ENCODE results near the gene CCDC38.

CCDC38 gene

DNA sequence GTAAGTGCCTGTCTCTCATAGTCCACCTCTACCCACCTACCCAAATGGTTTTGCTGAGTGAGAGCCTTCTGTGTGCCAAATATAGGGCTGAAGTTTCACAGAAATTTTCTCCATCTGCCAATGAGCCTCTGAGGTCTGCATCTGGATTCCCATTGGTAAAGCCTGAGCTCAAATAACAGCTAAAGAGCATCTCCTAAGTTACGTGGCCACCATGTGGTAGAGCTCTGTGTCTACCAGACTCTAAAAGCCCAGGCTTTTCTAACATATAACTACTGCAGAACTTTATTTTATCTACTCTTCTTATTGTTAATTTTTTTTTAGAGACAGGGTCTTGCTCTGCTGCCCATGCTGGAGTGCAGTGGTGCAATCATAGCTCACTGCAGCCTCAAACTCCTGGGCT is 16.7 kb upstream of the CCDC38 start:
- no peak for DNase-seq

DNA sequence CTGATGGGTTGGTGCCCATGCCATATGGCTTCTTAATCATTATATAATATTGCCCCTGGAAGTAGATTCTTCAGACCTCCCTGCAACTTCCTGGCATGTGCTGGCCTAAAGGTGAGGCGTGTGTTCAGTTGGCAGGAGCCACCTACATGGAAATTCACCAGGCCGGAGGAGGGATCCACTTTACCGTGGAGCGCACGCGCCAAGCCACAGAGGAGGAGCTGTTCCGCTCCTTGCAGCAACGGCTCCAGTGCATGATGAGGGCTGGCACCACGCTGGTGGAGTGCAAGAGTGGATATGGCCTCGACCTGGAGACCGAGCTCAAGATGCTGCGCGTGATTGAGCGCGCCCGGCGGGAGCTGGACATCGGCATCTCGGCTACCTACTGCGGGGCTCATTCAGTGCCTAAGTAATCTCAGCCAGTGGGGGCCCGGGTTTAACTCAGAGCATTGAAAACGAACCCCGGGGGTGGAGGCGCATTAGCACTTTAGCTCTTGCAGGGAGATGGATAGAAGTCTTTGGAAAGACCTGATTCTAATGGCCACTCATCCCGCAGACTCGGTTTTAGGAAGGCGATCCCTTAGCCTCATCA is 14.2 kb upstream of the CCDC38 start:
- DNase-seq = no peak

DNA sequence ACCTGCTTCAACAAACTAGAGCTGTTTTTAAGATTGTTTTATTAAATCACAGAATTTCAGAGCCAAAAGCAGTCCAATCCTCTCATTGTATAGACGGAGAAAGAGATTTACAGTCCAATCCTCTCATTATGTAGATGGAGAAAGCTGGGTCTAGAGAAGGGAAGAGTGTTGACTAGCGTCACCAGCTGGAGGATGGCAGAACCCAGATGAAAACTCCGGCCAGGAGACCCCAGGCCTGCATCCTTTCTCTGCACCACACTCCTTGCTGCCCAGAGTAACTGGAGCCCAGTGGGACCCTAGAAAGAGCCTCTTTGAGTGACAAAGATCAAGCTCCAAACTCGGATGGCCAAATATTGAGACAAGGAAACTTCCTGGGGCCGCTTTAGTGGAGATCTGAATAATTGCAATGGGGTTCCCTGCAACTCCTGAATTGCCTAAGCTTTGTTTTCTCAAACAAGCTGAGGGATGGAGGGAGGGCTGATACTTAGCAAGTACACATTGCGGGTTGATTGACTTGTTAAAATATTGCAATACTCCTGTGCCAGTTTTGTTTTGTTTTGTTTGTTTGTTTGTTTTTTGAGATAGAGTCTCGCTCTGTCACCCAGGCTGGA is 13.2 kb upstream of the CCDC38 start:
- DNase-seq = no peak

DNA sequence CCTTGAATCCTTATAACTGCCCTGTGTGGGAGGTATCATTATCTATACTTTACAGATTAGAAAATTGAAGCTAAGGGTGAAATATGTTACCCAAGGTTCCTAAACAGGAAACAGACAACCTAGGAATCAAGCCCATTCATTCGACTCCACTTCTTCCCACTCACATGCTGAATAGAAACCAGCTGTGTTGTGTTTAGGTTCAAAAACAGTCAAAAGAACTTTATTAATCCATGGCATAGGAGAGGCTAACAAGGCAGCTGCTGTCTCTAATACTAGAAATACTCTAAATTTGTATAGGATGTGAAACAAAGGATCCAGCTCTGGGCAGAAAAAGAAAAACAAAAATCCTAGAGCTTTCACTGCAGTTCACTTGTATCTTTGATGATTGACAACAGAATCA is 10.6 kb upstream of the CCDC38 start:
- DNase-seq = no peak

DNA sequence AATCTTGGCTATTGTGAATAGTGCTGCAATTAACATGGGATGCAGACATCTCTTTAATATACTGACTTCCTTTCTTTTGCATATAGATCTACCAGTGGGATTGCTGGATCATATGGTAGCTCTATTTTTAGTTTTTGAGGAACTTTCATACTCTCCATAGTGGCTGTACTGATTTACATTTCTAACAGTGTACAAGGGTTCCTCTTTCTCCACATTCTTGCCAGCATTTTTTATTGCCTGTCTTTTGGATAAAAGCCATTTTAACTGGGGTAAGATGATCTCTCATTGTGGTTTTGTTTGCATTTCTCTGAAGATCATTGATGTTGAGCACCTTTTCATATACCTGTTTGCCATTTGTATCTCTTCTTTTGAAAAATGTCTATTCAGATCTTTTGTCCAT is 9.1 kb upstream of the CCDC38 start:
- DNase-seq = no peak

DNA sequence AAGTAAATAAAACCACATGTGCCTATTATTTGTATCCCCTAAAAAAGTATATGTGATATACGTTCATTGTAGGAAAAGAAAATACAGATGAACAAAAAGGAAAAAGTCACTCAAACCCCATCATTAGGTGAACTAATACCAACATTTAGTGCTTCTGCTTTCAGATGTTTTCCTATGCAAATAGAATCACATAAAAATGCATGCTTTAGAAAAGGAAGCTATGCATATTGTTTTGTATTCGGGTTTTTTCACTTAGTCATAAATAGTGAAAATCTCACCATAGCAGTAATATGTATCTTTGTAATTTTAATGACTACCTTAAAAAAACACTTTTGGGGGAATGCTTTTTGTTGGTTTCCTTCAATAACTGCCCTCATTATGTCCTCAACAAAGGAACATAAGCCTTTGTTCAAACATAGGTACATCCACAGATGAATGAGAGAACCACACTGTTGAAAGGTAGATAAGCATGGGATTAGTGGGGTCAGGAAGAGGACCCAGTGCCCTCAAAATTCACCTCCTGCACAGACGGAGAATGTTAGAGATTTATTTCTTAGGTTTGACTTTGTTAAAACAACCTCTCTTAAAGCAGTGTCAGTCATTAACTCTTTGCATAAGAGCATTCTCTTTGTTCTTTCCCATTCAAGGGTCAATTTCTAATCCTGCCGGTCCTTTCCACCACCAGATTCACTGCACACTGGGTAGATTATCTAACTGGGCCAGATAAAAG is 7.2 kb upstream of the CCDC38 start:
- no peak for DNase-seq

DNA sequence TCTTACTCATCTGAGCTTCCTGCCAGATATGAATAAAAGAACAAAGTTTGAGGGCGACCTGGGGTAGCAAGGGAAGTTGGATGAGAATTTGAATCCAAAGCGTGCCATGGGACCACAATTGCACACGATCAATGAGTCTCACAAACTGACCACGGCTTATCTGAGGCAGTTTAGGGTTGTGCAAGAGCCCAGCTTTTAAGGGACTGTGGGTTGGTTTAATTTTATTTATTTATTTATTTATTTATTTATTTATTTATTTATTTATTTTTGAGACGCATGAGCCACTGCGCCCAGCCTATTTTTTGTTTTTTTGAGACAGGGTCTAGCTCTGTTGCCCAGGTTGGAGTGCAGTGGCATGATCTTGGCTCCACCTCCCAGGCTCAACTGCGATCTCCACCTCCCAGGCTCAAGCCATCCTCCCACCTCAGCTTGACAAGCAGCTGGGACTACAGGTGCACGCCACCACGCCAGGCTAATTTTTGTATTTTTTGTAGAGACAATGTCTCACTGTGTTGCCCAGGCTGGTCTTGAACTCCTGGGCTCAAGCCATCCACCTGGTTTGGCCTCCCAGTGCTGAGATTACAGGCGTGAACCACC is 1.8 kb upstream of the CCDC38 start:
- no peak for DNase-seq

DNA sequence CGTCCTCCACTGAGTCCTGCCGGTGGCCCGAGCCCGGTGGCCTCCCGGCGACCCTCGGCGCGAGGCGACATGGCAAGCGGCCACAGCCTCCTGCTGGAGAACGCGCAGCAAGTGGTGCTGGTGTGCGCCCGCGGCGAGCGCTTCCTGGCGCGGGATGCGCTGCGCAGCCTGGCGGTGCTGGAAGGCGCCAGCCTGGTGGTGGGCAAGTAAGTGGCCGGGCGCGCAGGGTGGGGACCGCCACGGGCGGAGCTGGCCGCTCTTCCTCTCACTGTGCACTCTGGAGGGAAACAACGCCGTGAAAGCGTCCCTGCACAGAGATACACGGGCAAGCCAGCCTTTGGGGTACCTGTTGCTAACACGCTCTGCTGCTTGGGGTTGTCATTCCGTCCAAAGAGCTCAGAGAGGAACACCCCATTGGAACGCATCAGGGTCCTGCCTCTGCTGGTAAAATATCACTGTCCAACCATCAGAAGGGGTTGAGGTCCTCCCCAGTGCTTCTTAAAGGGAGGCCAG is 972 bp upstream of the CCDC38 start, which contains the start of gene AMDHD1:
Gene AMDHD1 (plus strand): TSS at position 2 of the 513 bp plus-strand sequence. CDS start 68 bp downstream, at position 70.
- peak; percentile 48 to 60 for DNase-seq

DNA sequence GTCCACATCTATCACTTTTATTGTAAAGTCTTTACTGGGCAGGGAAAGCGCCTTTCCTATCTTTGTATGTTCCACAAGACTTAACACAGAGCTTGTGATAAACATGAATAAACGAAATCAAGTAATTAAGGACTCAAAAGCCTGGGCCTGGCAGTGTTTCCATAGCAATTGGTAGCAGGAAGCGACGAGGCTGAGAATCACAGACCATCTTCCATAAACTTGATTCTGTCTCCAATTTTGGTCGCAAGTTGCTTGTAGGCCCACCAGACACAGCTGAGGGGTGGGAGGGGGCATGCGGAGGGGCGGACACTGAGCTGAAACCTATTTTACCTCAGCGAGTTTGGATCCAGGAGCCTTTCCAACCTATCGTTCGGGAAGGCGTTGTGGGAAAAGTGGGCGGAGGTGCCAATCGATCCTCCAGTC is 302 bp downstream of the CCDC38 start:
- DNase-seq = peak in 1 of 2 donors; percentile 6

DNA sequence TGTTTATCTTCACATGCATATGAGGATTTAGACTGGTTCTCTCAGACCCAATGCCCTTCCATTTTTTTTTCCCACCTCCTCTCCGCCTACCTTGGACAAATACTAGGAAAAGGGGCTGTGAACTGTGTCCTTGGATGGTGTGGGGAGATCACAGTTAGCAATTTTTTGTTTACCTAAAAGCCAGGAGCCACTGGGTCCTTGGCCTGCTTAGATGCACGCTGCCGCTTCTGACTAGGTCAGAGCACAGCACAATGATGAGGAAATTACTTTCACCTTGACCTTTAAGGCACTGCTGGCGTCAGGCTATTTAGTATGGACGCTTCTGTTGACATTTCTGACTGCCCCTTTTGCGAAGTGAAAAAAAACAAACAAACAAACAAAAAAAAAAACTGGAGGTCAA is 1.9 kb downstream of the CCDC38 start:
- DNase-seq = no peak

DNA sequence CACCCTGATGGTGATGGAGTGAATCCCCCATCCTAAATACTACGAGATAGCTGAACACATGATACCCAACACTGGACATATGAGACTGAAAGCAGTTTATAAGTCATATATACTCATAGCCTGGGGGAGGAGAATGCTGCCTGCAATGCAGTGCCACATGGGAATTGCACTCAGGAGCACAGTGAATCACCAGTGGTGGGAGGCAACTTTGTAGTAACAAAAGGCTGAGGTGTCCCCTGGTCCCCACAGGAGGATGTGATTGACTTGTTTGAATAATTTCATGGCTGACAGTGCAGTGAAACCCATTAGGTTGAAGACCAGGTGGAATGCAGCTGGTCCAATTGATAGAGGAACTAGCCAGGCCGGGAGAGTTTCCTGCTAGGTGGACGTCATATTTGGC is 20.2 kb downstream of the CCDC38 start:
- no peak for DNase-seq

DNA sequence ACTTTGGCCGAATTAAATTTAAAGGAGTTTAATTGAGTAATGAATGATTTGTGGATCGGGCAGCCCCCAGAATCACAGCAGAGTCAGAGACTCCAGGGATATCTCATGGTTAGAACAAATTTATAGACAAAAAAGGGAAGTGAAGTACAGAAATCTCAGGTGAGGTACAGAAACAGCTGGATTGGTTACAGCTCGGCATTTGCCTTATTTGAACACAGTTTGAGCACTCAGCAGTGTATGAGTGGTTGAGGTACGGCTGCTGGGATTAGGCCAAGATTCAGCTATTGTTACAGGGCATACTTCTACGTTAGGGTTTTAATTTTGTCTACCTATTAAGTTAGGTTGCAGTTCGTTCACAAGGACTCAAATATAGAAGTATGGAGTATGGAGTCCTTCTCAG is 23.3 kb downstream of the CCDC38 start:
- no peak for DNase-seq

DNA sequence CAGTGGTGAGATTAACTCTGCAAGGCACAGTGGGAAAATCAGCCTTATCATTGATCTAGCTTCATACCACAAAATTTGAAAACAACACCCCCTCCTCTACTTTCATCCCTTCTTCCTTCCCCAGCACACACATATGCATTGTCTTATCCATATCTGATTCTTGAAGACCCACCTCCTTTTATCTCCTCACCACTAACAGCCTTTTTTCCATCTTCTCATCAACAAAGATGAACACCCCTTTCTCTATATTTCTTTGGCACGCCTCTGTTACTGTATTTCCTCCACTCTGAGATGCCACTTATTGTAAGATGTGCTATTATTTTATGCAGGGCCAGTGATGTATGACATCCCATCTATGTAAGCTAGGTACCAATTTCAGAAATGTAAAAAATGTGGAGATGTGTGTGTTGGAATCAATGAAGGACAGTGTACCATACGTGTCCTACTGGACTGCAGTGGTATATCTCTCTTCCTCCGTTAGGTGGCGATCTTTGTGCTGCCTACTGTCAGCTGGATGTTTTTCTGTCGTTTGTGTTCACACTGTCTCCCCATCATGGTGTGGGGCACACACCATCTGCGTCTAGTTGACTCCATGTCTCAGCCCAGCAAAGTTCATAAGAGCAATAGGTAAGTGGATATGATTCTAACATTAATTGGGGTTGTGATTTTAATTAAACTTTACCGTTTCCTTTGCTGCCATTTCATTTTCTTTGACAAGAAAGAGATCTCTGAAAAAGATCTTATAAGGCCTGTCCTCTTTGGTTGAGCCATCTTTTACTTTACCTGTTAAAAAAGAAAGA is 24.0 kb downstream of the CCDC38 start:
- peak; percentile 19 to 24 for DNase-seq

DNA sequence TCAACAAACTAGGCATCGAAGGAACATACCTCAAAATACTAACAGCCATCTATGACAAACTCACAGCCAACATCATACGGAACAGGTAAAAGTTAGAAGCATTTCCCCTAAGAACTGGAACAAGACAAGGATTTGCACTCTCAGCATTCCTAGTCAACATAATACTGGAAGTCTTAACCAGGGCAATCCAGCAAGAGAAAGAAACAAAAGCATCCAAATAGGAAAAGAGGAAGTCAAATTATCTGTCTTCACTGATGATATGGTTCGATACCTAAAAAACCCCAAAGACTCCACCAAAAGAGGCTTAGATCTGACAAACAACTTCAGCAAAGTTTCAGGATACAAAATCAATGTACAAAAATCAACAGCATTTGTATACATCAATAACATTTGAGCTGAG is 32.5 kb downstream of the CCDC38 start:
- DNase-seq = no peak

DNA sequence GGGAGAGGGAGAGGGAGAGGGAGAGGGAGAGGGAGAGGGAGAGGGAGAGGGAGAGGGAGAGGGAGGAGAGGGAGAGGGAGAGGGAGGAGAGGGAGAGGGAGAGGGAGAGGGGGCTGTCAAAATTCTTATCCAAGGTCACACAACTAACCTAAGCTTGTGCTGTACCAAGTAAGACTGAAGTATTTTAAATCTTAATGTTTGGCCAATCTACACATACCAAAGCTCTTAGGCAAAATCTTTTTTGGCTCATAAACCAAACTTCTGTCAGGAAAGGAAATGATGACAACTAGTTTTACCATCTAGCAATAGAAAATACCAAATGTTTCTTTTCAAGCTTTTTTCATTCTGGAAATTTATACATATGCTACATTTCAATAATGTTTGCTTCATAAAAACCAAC is 33.8 kb downstream of the CCDC38 start:
- no peak for DNase-seq

DNA sequence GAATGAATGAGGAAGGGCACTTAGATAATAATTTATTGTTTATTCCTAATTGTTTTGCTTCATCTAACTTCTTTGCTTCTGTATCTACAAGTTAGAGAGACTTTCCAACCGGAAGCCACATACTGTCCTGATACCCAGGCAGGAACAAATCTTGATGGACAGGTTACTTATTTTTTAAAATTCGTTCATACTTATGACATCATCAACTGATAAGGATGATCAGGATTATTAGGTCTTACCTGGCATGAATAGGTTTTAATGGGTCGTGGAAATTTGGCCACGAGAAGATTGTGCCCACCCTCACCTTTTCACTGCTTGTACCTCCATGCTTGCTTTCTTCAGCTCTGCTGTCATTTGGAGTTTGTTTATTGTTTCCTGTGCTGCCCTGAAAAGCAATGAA is 44.3 kb downstream of the CCDC38 start:
- DNase-seq = no peak

DNA sequence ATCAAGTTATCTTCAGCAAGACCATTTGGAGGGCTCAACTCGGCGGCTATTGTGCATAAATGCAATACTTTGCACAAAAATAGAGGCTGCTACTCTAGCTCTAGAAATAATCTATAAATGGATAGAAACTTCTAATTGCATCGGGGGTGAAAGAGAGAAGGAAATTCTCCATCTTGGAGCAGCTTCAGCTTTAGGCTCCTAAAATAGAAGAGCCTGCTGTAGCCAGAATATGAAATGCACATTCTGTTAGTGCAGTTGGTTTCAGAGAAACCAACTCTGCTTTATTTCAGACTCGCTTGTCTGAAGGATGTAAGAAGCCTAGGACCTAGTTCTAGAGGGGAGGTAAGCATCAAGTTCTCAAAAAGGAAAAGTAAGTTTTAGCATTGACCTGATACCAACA is 45.6 kb downstream of the CCDC38 start:
- DNase-seq = no peak

DNA sequence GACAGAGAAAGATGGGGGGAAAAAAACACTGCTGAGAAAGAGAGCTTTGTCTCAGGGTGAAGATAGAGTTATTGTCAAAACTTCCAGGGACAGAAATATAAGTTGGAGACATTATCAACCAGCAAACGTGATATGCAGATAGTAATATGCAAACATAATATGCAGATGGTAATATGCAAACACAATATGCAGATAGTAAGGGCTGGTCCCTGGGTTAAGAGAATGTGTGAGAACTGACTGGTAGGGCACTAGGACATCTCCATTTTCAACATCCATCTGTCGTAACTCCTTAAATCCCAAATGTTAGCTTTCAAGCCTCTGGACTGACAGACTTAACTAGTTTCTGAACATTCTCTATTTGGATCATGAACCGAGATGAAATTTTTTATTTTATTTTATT is 51.5 kb downstream of the CCDC38 start:
- DNase-seq = no peak

DNA sequence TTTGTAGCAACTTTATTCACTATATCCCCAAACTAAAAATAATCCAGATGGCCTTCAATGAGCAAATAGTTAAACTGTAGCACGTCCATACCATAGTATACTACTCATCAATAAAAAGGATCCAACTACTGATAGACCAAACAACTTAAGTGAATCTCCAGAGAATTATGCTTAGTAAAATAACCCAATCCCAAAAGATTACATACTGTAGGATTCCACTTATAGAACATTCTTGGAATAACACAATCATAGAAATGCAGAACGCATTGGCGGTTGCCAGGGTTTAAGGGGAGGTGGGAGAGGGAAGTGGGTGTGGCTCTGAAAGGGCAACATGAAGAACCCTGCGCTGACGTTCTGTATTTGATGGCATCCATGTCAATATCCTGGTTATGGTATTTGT is 55.1 kb downstream of the CCDC38 start:
- no peak for DNase-seq

DNA sequence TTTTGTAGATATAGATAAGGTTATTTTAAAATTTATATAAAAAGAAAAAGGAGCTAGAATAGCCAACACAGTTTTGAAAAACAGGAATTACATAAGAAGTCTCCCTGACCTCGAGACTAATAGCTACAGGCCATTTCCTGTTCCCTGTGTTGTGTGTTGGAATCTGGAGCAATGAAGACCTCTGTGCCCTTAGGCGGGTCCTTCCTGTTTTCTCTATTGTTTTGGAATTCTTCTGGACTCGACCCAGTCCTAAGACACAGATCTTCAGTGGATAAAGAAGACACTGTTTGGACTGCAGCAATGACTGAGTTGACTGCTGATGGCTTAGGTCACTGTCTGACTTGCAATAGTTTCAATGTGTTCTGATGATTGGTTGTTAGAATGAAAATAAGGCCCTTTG is 57.4 kb downstream of the CCDC38 start:
- no peak for DNase-seq

DNA sequence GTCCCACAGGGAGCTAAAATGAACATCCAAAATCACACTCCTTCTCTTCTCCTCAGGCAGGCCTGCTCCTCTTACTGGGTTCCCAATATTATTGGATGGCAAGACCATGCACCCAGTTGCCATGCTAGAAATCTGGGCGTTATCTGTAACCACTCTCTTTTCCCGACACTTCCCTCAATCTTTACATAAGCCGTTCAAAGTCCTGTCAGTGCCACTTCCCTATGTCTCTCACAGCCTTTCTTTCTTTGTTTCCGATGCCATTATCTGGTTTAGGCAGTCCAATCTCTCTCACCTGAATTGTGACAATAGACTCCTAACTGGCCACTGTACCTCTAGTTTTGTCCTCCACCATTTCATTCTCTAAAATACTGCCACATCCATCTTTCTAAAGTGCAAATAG is 59.5 kb downstream of the CCDC38 start:
- DNase-seq = no peak

DNA sequence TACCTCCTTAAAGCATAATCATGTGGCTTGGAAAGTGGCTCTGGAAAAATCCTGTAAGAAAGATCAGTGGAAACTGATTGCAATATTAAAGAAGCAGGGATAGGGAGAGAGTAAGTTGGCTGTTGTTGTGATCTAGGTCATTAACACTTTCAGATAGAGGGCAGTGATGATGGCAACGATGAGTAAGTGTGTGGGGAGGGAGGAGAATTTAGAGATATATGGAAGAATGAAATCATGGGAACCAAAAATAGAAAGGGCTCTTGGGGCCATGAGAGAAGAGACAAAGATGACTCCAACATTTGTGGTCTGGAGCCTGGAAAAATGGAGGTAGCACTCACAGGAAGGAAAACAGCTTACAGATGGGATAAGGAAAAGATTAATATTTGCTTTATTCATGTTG is 60.3 kb downstream of the CCDC38 start:
- DNase-seq = no peak
